ENCODE results near the gene PGR.

PGR gene

DNA sequence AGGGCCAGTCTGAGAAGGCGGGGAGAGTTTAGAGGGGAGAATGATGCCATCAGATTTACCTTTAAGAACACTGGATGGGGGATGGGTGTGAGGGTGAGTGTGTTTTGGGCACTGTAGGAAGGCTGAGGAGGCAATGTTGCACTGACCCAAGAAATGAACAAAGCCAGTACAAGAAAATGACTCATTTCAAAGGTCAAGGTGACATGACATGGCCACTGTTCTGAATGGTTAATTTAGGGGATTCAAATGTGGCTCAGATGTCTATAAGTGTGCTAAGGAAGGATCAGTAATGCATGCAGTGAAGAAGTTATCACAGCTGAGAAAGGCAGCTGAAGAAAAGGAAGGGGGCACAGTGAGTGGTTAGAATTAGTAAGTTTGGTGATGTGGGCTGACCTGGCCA lies 129.9 kb downstream of the PGR start:
- TF ChIP-seq EGR1 (IDR thresholded peaks at IDR 0.05), result no peak
- no peak for TF ChIP-seq TAF1 (IDR thresholded peaks at IDR 0.05; ENCODE audit: low read depth)
- TF ChIP-seq YY1 (IDR thresholded peaks at IDR 0.05; ENCODE audit: low read depth), result no peak
- no peak for TF ChIP-seq TEAD4 (IDR thresholded peaks at IDR 0.05)
- no peak for TF ChIP-seq RAD21 (IDR thresholded peaks at IDR 0.05; ENCODE audit: low read depth)
- TF ChIP-seq, protein P1, sequence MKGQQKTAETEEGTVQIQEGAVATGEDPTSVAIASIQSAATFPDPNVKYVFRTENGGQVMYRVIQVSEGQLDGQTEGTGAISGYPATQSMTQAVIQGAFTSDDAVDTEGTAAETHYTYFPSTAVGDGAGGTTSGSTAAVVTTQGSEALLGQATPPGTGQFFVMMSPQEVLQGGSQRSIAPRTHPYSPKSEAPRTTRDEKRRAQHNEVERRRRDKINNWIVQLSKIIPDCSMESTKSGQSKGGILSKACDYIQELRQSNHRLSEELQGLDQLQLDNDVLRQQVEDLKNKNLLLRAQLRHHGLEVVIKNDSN (IDR thresholded peaks at IDR 0.05), result no peak
- TF ChIP-seq, protein P2, sequence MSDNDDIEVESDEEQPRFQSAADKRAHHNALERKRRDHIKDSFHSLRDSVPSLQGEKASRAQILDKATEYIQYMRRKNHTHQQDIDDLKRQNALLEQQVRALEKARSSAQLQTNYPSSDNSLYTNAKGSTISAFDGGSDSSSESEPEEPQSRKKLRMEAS (IDR thresholded peaks at IDR 0.05), result no peak
- no peak for TF ChIP-seq ZBTB7A (IDR thresholded peaks at IDR 0.05; ENCODE audit: low read depth)
- TF ChIP-seq TCF12 (IDR thresholded peaks at IDR 0.05; ENCODE audit: low read depth), result no peak
- TF ChIP-seq, protein P3, sequence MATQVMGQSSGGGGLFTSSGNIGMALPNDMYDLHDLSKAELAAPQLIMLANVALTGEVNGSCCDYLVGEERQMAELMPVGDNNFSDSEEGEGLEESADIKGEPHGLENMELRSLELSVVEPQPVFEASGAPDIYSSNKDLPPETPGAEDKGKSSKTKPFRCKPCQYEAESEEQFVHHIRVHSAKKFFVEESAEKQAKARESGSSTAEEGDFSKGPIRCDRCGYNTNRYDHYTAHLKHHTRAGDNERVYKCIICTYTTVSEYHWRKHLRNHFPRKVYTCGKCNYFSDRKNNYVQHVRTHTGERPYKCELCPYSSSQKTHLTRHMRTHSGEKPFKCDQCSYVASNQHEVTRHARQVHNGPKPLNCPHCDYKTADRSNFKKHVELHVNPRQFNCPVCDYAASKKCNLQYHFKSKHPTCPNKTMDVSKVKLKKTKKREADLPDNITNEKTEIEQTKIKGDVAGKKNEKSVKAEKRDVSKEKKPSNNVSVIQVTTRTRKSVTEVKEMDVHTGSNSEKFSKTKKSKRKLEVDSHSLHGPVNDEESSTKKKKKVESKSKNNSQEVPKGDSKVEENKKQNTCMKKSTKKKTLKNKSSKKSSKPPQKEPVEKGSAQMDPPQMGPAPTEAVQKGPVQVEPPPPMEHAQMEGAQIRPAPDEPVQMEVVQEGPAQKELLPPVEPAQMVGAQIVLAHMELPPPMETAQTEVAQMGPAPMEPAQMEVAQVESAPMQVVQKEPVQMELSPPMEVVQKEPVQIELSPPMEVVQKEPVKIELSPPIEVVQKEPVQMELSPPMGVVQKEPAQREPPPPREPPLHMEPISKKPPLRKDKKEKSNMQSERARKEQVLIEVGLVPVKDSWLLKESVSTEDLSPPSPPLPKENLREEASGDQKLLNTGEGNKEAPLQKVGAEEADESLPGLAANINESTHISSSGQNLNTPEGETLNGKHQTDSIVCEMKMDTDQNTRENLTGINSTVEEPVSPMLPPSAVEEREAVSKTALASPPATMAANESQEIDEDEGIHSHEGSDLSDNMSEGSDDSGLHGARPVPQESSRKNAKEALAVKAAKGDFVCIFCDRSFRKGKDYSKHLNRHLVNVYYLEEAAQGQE (IDR thresholded peaks at IDR 0.05; ENCODE audit: low read depth), result no peak
- no peak for TF ChIP-seq NFIC (IDR thresholded peaks at IDR 0.05)
- no peak for TF ChIP-seq CREB1 (IDR thresholded peaks at IDR 0.05; ENCODE audit: low read depth)
- no peak for TF ChIP-seq FOXM1 (IDR thresholded peaks at IDR 0.05; ENCODE audit: borderline replicate concordance, low read depth)
- TF ChIP-seq EP300 (IDR thresholded peaks at IDR 0.05; ENCODE audit: borderline replicate concordance), result no peak
- TF ChIP-seq CEBPB (IDR thresholded peaks at IDR 0.05), result no peak

DNA sequence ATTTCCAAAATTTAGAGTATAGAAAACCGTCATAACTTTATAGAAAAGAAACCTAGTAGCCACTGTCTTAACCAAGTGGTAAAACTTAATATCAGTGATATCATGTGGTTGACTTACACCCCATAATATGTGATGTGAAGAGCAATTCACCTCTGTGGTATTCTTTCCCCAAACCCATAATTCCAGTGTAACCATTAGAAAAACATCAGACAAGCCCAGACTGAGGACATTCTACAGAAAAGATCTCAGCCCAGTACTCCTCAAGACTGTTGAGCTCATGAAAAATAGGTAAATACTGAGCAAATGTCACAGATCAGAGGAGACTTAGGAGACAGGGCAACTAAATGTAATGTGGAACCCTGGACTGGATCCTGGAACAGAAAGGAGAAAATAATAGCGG lies 134.6 kb downstream of the PGR start:
- TF ChIP-seq, protein P1 (IDR thresholded peaks at IDR 0.05), result no peak
- TF ChIP-seq EP300 (IDR thresholded peaks at IDR 0.05; ENCODE audit: borderline replicate concordance), result no peak
- TF ChIP-seq CREB1 (IDR thresholded peaks at IDR 0.05; ENCODE audit: low read depth), result no peak
- no peak for TF ChIP-seq FOXM1 (IDR thresholded peaks at IDR 0.05; ENCODE audit: borderline replicate concordance, low read depth)

DNA sequence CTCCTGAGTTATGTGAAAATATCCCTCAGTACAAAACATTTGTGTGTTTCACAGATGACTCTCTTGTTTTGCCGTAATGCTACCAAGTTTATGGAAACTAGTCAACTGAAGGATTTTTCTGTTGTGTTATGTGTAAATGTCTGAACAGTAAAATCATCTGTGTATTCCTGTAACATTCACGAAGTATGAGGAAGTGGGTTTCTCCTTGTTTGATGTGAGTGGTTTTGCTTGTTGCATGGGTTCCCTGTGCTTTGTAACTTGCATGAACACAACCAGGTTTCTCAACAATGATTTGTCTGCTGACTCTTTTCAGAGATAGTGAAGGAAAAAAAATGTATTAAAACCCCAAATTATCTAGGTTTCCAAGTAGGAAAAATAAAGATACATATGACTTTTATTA lies 138.1 kb downstream of the PGR start:
- TF ChIP-seq RAD21 (IDR thresholded peaks at IDR 0.05; ENCODE audit: low read depth), result no peak
- no peak for TF ChIP-seq ZBTB7A (IDR thresholded peaks at IDR 0.05; ENCODE audit: low read depth)
- TF ChIP-seq, protein P3 (IDR thresholded peaks at IDR 0.05; ENCODE audit: low read depth), result no peak

DNA sequence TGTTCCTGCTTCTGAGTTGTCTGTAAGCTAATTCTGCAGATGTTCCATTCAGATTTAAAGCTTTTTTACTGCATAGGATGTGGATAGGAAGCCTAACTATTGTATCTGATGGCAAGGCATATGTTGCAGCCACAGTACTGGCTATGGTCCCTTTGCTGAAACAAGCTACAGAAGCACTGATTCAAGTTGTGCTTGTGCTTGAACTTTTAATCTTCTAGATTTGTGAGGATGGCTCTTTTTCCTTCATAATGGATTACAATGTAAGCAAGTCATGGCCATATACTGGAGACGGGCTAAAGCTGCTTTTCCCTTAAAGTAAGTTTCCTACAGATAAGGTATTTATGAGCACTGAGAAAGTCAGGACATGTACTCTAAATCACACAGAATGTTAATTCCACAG lies 138.7 kb downstream of the PGR start:
- TF ChIP-seq EP300 (IDR thresholded peaks at IDR 0.05; ENCODE audit: borderline replicate concordance) (no peak), EGR1 (IDR thresholded peaks at IDR 0.05) (no peak), TAF1 (IDR thresholded peaks at IDR 0.05; ENCODE audit: low read depth) (no peak), TCF12 (IDR thresholded peaks at IDR 0.05; ENCODE audit: low read depth) (no peak), CREB1 (IDR thresholded peaks at IDR 0.05; ENCODE audit: low read depth) (no peak), RAD21 (IDR thresholded peaks at IDR 0.05; ENCODE audit: low read depth) (no peak)
- TF ChIP-seq, protein P3 (IDR thresholded peaks at IDR 0.05; ENCODE audit: low read depth), result no peak

DNA sequence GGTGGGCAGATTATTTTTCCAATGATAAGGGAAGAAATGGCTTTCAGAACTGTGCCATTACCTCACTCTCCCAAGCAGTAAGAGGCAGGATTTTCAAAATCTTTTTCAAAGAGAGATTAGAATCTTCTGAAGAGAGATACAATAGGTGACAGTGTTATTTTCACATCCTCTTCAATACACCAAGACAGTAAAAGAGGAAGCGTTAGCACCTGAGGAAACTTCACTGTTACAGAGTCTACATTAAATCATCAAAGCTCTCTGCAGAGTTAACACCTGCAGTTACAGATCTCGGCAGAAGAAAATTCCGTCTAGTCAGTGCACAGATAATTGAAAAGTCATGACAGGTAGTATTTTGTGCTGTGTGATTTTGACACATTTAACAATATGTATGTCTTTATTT lies 144.9 kb downstream of the PGR start:
- TF ChIP-seq NFIC (IDR thresholded peaks at IDR 0.05) (no peak), TCF12 (IDR thresholded peaks at IDR 0.05; ENCODE audit: low read depth) (no peak), TEAD4 (IDR thresholded peaks at IDR 0.05) (no peak), EP300 (IDR thresholded peaks at IDR 0.05; ENCODE audit: borderline replicate concordance) (no peak), EGR1 (IDR thresholded peaks at IDR 0.05) (no peak), ZBTB7A (IDR thresholded peaks at IDR 0.05; ENCODE audit: low read depth) (no peak), RAD21 (IDR thresholded peaks at IDR 0.05; ENCODE audit: low read depth) (no peak), TAF1 (IDR thresholded peaks at IDR 0.05; ENCODE audit: low read depth) (no peak), YY1 (IDR thresholded peaks at IDR 0.05; ENCODE audit: low read depth) (no peak), CEBPB (IDR thresholded peaks at IDR 0.05) (no peak), CREB1 (IDR thresholded peaks at IDR 0.05; ENCODE audit: low read depth) (no peak), FOXM1 (IDR thresholded peaks at IDR 0.05; ENCODE audit: borderline replicate concordance, low read depth) (no peak)
- TF ChIP-seq, protein P2 (IDR thresholded peaks at IDR 0.05), result no peak
- TF ChIP-seq, protein P1 (IDR thresholded peaks at IDR 0.05), result no peak
- TF ChIP-seq, protein P3 (IDR thresholded peaks at IDR 0.05; ENCODE audit: low read depth), result no peak

All from Ishikawa (cell line).